Stimulated activated effector memory CD8-positive, alpha-beta T cell treated with anti-CD3 and anti-CD28 coated beads, Interleukin-12 subunit alpha, Interleukin-12 subunit beta, amount 100 ng/mL, for 72 hours (primary cell): Measurements from ENCODE around the gene DYNLRB1.
A peak's percentile ranks its signal among the peaks of the same experiment; 100 is the strongest.

Source experiments
- ATAC-seq: fragments of 150-1000 bp; cut with Tn5 transposase; 2 replicates; pipeline ENCODE4 v1.10.0; 2021
- DNase-seq, 2 donors: peaks; one replicate each; pipeline ENCODE4 v3.0.0; 2021 to 2022; ENCODE audit warnings: low spot score in 2 of 2
- H3K27ac Mint-ChIP-seq: one replicate; pipeline ENCODE4 v1.8.0; 2022; ENCODE audit warnings: mild to moderate bottlenecking, mixed read lengths
- H3K36me3 Mint-ChIP-seq: one replicate; pipeline ENCODE4 v1.8.0; 2022; ENCODE audit warnings: mild to moderate bottlenecking, mixed read lengths
- H3K4me1 Mint-ChIP-seq: one replicate; pipeline ENCODE4 v1.8.0; 2022; ENCODE audit warnings: mixed read lengths
- H3K4me3 Mint-ChIP-seq: one replicate; pipeline ENCODE4 v1.8.0; 2022; ENCODE audit warnings: mild to moderate bottlenecking, mixed read lengths
- H3K9me3 Mint-ChIP-seq: one replicate; pipeline ENCODE4 v1.8.0; 2022; ENCODE audit warnings: mixed read lengths

The DYNLRB1 gene

DNA sequence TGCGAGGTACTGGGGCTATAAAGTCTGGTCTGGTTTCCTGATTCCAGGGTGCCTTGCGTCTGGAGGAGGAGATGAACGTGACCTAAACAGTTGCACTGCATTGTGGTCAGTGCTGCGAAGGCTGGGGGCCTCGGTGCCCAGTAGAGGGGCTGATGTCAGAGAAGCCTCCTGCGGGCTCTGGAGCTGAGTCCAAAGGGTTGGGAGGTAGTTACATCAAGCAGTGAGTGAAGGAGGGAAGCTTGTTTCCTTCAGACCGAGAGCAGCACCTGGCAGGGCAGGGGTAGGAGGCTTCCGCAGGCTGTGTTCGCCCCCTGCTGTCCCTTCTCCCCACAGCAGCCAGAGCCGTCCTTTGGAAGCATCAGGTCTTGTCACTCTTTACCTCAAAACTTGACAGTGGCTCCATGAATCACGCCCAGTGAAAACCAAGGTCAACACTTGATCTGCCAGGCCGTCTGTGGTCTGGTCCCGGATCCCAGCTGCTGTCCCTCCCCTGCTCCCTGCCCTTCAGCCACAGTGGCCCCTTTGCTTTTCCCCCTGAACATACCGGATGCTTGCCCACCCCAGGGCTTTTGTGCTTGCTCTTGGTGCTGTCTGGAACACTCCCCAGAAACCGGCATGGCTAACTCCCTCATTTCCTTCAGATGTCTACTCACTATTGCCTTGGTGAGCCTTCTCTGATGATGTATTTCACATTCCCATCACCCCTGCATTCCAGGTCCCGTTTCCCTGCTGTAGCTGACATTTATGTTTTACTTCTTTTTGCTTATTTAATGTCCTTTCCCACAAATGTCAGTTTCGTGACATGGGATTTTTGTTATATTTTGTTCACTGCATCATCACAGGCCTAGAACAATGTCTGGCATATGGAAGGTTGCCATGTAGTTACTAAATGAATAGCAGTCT, 7.0 kb downstream of the DYNLRB1 start:
- DNase-seq (peak in 1 of 2 donors; percentile 69), ATAC-seq (peak; percentile 77)
- H3K9me3 Mint-ChIP-seq = no peaks in the 10 kb centered on the region
- peaks cover 92% of the 10 kb centered on the region for H3K36me3 Mint-ChIP-seq
- H3K27ac Mint-ChIP-seq = peak overlapping the region; percentile 69
- H3K4me1 Mint-ChIP-seq = peaks cover 37% of the 10 kb centered on the region
- H3K4me3 Mint-ChIP-seq = no peak overlapping the region

DNA sequence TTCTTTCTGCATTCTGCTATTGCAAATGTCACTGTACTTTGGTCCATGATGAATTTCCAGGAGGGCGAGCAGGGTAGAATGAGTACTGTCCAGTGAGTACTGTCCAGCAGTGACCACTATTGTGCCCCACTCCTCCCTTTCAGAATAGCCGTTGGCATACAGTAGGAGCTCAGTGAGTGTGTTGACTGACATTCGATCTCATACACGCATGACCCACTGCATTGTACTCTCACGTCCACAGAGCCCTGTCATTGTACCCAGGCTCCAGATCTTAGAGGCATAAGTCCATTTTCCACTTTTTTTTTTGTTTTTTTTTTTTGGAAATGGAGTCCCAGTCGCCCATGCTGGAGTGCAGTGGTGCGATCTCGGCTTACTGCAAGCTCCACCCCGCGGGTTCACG, 8.2 kb downstream of the DYNLRB1 start:
- Mint-ChIP-seq H3K27ac (no peak overlapping the region), H3K36me3 (peaks cover 92% of the 10 kb centered on the region), H3K4me3 (no peak overlapping the region), H3K4me1 (peaks cover 32% of the 10 kb centered on the region), H3K9me3 (no peaks in the 10 kb centered on the region)
- DNase-seq = no peak
- ATAC-seq = no peak

DNA sequence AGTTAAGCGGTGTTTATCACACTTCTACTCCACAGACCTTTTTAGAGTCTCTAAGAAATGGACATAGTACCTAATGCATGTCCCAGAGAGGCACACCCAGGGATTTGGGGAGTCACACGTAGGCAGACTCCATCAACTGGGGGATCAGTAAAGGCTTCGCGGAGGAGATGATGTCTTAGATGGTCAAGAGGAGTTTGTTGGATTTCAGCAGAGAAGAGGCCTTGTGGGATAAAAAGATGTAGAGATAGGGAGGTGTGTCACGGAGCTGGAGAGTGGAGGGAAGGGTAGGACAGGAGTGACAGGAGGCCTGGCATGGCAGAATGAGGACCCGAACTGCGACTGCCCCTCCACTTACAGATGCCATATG, 9.1 kb downstream of the DYNLRB1 start:
- Mint-ChIP-seq H3K27ac (peak overlapping the region; percentile 44), H3K36me3 (peaks cover 92% of the 10 kb centered on the region), H3K9me3 (no peaks in the 10 kb centered on the region), H3K4me3 (no peak overlapping the region), H3K4me1 (peaks cover 32% of the 10 kb centered on the region)
- no peak for ATAC-seq
- no peak for DNase-seq

DNA sequence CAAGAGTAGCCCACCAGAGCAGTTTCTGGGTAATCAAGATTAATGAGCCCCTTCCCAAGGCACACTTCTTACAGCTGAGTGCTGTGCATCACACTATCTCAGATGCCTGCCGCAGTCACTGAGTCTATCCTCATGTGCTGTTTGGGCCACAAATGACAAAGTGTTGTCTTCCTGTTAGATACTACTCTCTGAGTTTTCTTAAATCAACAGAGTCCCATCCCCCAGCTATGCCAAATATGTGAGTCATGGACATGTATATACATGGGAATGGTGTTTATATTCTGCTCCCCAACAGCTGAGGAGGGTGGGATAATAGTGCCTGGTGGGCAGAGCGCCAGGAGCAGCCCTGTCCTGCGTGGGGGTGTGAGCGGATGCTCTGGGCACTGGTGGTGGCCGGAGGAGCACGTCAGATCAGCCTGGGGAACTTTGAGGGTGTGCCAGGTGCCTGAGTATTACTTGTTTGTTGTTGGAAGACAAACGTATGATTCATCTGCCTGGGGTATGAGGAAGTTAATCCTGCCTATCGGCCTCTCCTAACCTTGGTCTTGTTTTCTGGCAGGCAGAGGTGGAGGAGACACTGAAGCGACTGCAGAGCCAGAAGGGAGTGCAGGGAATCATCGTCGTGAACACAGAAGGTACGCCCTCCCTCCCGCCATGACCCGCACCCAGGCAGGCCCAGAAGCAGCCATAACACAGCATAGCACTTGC, 9.6 kb downstream of the DYNLRB1 start:
- DNase-seq = no peak
- no peak overlapping the region for H3K4me3 Mint-ChIP-seq
- peaks cover 36% of the 10 kb centered on the region for H3K4me1 Mint-ChIP-seq
- no peaks in the 10 kb centered on the region for H3K9me3 Mint-ChIP-seq
- no peak for ATAC-seq
- peaks cover 89% of the 10 kb centered on the region for H3K36me3 Mint-ChIP-seq
- peak overlapping the region; percentile 44 for H3K27ac Mint-ChIP-seq

DNA sequence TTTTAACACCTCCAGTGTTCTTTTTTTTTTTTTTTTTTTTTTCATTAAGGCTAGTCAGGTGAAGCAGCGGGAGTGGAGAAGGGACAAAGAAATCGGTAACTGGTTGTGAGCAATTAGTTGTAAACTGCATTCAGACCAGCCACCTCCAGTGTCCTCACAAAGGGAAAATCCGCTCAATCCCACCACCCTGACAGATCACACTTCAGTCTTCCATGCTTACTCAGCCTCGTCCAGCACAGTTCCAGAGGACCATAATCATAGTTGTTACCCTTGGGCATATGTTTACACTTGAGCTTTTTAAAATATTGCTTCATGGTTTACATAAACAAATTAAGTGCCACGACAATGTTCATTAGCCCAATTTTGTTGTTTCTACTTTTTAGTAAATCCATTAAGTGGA, 10.2 kb downstream of the DYNLRB1 start:
- Mint-ChIP-seq H3K27ac (no peak overlapping the region), H3K9me3 (no peaks in the 10 kb centered on the region), H3K36me3 (peaks cover 90% of the 10 kb centered on the region), H3K4me1 (peaks cover 41% of the 10 kb centered on the region), H3K4me3 (no peak overlapping the region)
- DNase-seq = no peak
- no peak for ATAC-seq

DNA sequence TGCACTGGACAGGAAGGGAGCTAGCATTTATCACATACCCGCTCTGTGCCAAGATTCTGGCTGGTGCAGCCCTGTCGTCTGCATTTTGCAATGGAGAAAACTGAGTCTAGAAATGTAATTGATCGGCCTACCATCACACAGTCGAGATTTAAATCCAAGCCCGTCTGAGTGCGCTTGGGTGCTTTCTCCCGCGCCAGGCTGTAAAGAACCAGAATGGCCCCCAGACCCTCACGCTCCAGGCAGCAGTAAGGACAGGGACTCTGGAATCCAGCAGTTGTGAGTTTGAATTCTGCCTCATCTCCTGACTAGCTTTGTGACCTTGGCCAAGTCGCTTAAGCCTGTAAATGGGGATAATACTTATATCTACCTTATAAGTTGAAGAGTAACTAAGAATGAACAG, 10.8 kb downstream of the DYNLRB1 start:
- Mint-ChIP-seq H3K36me3 (peaks cover 91% of the 10 kb centered on the region), H3K4me3 (no peak overlapping the region), H3K4me1 (peaks cover 40% of the 10 kb centered on the region), H3K9me3 (no peaks in the 10 kb centered on the region), H3K27ac (no peak overlapping the region)
- DNase-seq = no peak
- no peak for ATAC-seq

DNA sequence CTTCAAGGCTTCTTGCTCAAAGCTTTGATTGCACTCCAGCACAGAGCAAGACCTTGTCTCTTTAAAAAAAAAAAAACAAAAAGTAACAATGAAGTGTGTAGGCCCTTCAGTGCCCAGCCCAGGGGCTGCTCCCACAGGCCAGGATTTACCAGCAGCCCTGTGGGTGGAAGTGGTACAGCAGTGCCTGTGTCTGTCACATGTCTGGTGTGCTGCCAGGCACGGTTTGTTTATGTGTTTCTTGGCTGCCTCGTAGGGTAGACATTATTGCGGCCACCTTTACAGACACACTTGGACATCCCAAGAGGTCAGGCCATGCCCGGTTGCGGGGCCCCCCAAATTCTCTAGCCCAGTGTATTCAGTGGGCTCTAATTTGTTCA, 12.7 kb downstream of the DYNLRB1 start:
- Mint-ChIP-seq H3K27ac (no peak overlapping the region), H3K4me3 (no peak overlapping the region), H3K9me3 (no peaks in the 10 kb centered on the region), H3K4me1 (peaks cover 21% of the 10 kb centered on the region), H3K36me3 (peaks cover 85% of the 10 kb centered on the region)
- ATAC-seq = no peak
- no peak for DNase-seq

DNA sequence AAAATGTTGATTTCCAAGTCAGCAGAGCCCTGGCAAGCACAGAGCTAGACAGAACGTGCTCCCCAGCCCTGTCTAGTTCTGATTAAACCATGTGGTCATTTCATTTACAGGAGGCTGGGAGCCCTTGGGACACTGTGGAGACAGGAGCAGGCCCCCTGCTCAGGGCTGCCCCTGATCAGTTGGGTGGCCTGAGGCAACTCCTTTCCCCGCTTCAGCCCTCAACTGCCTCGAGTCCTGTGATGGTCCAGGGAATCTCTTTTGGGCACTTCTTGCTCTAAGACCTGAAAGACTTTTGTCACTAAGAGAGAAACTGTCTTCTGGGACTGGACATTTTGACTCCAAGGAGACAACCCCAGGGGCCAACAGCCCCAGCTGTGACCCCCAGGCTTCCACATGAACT, 13.5 kb downstream of the DYNLRB1 start:
- Mint-ChIP-seq H3K4me3 (no peak overlapping the region), H3K36me3 (peaks cover 86% of the 10 kb centered on the region), H3K27ac (peak overlapping the region; percentile 18), H3K4me1 (peaks cover 21% of the 10 kb centered on the region), H3K9me3 (no peaks in the 10 kb centered on the region)
- DNase-seq (no peak), ATAC-seq (no peak)

DNA sequence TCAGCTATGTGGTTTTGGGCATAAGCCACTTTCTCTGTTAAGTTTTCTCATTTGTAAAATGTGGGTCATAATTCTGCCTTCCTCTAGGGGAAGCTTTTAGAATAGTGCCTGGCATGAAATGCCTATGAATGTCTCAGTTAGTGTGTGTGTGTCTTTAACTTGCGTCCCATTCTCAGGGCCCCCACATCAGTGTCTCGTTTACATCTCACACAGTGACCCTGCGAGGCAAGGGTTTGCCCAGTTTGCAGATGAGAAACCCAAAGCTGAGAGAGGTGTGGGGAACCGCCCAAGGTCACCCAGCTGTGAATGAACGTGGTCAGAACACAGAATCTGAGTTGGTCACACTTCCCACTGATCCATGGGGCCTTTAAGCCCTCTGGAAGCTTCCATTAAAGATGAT, 14.1 kb downstream of the DYNLRB1 start:
- no peaks in the 10 kb centered on the region for H3K9me3 Mint-ChIP-seq
- peaks cover 86% of the 10 kb centered on the region for H3K36me3 Mint-ChIP-seq
- no peak for DNase-seq
- ATAC-seq = no peak
- peaks cover 18% of the 10 kb centered on the region for H3K4me1 Mint-ChIP-seq
- peak overlapping the region; percentile 18 for H3K27ac Mint-ChIP-seq
- H3K4me3 Mint-ChIP-seq = no peak overlapping the region

DNA sequence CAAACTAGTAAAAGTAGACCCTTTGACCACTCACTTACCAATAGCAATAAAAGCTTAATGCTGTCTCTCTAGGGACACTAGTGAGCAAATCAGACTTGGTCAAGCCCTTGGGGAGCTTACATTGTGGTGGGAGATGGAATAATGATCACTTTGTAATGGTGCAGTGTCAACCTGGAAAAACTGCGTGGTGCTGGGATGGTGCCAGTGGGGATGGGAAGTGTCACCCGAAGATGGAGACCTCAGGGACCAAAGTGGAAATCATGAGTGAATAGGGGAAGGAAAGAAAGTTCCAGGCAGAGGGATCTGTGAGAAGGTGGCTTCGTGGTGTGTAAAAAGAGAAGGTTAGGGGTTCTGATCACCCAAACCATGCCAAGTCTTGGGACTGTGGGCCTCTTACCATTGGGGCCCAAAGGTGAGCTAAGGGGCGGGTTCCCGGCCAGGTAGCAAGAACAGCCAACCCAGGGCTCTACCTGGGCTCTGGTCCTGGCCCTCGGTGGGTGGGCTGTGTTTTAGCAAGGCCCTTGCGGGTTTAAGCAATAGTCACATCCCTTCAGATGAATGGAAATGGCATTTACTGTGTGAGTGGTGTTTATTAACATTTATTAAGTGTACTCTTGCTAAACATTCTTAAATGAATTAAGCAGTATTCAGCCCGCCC, 15.5 kb downstream of the DYNLRB1 start:
- ATAC-seq (no peak), DNase-seq (no peak)
- Mint-ChIP-seq H3K4me3 (no peak overlapping the region), H3K36me3 (peaks cover 86% of the 10 kb centered on the region), H3K27ac (peak overlapping the region; percentile 18), H3K4me1 (peaks cover 21% of the 10 kb centered on the region), H3K9me3 (no peaks in the 10 kb centered on the region)

DNA sequence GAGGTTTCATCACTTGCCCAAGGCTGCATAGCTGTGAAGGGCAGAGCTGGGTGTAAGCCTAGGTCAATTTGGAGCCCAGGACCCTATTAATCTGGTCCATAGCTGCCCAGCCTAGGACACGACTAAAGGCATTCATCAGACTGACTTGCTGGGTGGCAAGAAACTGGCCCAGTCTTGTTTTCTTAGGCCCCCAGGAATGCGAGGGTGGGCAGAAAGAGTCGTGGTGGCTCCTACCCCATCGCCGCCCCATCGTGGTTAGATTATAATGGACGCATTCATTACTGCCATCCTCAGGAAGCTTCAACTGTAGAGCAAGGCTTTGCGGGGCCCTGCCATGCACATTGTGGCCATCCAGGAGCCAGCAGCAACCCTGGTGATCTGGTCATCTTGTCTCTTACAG, 16.1 kb downstream of the DYNLRB1 start:
- DNase-seq = no peak
- no peak for ATAC-seq
- Mint-ChIP-seq H3K36me3 (peaks cover 86% of the 10 kb centered on the region), H3K27ac (no peak overlapping the region), H3K4me1 (peaks cover 21% of the 10 kb centered on the region), H3K9me3 (no peaks in the 10 kb centered on the region), H3K4me3 (no peak overlapping the region)

DNA sequence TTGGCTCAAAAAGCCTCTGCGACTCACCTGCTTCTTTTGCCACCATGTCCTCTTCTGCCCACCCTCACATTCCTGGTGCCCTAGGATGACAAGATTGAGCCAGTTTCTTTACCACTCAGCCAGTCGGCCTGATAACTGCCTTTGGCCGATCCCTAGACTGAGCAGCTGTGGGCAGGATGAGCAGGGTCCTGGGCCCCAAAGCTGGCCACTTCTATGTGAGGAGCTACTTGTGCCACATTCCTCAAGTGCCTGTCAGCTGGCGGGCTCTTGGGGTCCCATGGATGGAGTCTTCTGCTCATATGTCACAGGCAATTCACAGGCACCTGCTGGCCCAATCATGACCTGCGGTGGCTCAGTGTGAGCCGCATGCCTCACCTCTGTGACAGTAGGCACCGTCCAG, 16.5 kb downstream of the DYNLRB1 start:
- peaks cover 86% of the 10 kb centered on the region for H3K36me3 Mint-ChIP-seq
- peaks cover 21% of the 10 kb centered on the region for H3K4me1 Mint-ChIP-seq
- no peaks in the 10 kb centered on the region for H3K9me3 Mint-ChIP-seq
- H3K4me3 Mint-ChIP-seq = no peak overlapping the region
- H3K27ac Mint-ChIP-seq = no peak overlapping the region
- ATAC-seq = no peak
- no peak for DNase-seq

DNA sequence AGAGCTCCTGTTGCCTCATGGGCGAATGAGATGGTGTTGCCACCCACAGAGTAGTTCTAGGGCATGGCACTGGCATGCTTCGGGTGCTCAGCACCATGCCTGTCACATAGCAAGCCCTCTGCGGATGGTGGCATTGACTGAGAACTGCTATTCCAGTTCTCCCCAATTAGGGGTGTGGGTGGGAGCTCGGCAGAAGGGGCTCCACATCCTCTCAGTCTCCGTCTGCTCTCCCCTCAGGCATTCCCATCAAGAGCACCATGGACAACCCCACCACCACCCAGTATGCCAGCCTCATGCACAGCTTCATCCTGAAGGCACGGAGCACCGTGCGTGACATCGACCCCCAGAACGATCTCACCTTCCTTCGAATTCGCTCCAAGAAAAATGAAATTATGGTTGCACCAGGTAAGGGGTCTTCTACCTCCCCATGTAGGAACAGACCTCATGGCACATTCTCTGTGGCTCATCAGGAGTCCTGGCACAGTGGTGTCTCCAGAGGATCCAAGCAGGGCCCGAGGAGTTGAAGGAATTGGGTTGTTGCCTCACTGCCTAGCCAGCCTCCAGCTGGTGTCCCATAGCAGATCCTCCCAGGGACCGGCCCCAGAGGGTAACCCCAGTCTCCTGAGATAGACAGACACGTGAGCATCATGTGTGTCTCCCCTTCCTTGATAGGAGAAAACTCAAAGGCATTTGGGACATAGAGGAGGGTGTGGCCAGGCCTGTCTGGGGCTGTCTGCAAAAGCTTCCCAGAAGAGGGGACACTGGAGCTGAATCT, 18.4 kb downstream of the DYNLRB1 start:
- DNase-seq = no peak
- Mint-ChIP-seq H3K36me3 (peaks cover 86% of the 10 kb centered on the region), H3K27ac (peak overlapping the region; percentile 41), H3K4me1 (peaks cover 21% of the 10 kb centered on the region), H3K9me3 (no peaks in the 10 kb centered on the region), H3K4me3 (no peak overlapping the region)
- no peak for ATAC-seq

DNA sequence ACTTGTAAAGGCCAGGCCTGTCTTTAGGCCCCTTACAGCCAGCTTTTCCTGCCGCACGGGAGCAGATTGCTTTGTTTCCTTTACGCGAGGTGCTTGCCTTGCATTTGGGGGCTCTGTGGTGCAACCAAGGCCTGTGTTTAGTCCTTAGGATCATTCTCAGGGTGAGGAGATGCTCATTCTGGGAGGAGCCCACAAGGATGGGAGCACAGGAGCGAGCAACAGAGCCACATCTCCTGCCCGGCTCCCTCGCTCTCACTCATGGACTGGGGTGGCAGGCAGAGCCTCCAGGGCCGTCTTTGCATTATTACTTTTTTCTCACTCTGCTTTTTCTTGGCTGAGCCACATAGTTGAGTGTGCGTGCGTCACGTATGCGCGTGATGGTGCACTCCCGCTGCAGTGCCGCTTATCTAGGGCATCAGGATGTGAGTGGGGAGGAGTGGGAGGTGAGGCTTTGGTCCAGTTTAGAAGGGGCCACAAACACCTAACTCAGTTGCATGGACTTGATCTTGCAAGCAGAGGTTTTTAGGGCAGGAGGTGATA, 19.1 kb downstream of the DYNLRB1 start:
- Mint-ChIP-seq H3K27ac (peak overlapping the region; percentile 41), H3K4me1 (peaks cover 22% of the 10 kb centered on the region)
- ATAC-seq = no peak

DNA sequence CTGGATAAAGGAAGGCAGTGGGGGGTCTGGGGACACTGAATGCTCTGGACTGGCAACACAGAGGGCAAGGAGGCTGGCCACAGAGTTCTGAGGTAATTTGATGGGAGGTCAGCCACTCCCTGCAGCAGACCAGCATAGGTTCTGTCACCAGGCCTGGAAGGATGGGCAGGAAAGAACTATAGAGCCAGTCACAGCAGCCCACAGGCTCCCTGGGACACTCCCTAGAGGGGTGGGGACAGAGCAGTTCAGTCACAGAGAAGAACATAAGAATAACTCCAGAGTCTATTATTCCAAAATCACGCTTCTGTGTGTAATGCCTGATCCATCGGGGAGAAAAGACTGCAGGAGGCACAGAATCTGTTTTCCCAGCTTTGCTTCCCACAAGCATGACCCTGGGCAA, 19.6 kb downstream of the DYNLRB1 start:
- no peak for ATAC-seq
- DNase-seq = no peak
- no peak overlapping the region for H3K4me3 Mint-ChIP-seq
- peaks cover 89% of the 10 kb centered on the region for H3K36me3 Mint-ChIP-seq
- no peaks in the 10 kb centered on the region for H3K9me3 Mint-ChIP-seq
- H3K27ac Mint-ChIP-seq = peak overlapping the region; percentile 41
- peaks cover 22% of the 10 kb centered on the region for H3K4me1 Mint-ChIP-seq

More for the DNA sequence above, 19.1 kb downstream of the DYNLRB1 start:
- Mint-ChIP-seq H3K4me3 (no peak overlapping the region), H3K9me3 (no peaks in the 10 kb centered on the region), H3K36me3 (peaks cover 86% of the 10 kb centered on the region)
- DNase-seq = no peak
